ENCODE results near the gene PDGFB. TPM values are rescaled to one million over a fixed set of nuclear protein-coding genes. Genes with fewer than 3 reads are reported as not detected.

Gene PDGFB
- total and polyA plus RNA-seq, 8 donors = 1.2 to 58.5 (median 3.9) TPM

- H3K27me3 ChIP-seq = peaks cover 0 to 82% (median 13%) of the 10 kb centered on the region in 3 donors
- H3K4me3 ChIP-seq = no peak overlapping the region
- DNase-seq = peak in 1 of 2 donors; percentile 67
- peaks cover 0 to 27% (median 21%) of the 10 kb centered on the region in 4 donors for H3K36me3 ChIP-seq
- H3K4me1 ChIP-seq = peaks cover 52 to 67% (median 57%) of the 10 kb centered on the region in 4 donors
- TF ChIP-seq POLR2AphosphoS5 (IDR thresholded peaks at IDR 0.05) (peak in 2 of 3 donors; percentile 3 to 22), CTCF (IDR thresholded peaks at IDR 0.05) (no peak)
- 56 to 78% (median 74%) methylated on average over 10 of the region's 10 CpGs for WGBS, 5 donors
- intact Hi-C loops (cut with DNase I; ENCODE audit: low total_unique reads) = no loop called here
- no peaks in the 10 kb centered on the region for H3K9me3 ChIP-seq
- peak overlapping the region in 4 of 5 donors; percentile 65 to 86 (median 69) for H3K27ac ChIP-seq
Measured at GRCh38 chr22:39234472-39234787, 10.4 kb downstream of the PDGFB start.

- peak in 1 of 2 donors; percentile 62 for DNase-seq
- Histone ChIP-seq H3K4me3 (no peak overlapping the region), H3K36me3 (peaks cover 0 to 32% (median 24%) of the 10 kb centered on the region in 4 donors), H3K9me3 (no peaks in the 10 kb centered on the region), H3K4me1 (peaks cover 47 to 62% (median 52%) of the 10 kb centered on the region in 4 donors), H3K27ac (peak overlapping the region in 4 of 5 donors; percentile 65 to 86 (median 69)), H3K27me3 (peaks cover 0 to 82% (median 13%) of the 10 kb centered on the region in 3 donors)
- WGBS, 5 donors = 58 to 77% (median 72%) methylated on average over 14 to 16 of the region's 16 CpGs
- intact Hi-C loops (cut with DNase I; ENCODE audit: low total_unique reads) = no loop called here
- no peak for TF ChIP-seq POLR2AphosphoS5 (IDR thresholded peaks at IDR 0.05)
- TF ChIP-seq EP300 (IDR thresholded peaks at IDR 0.05) = no peak
- TF ChIP-seq POLR2A (IDR thresholded peaks at IDR 0.05) = no peak
- no peak for TF ChIP-seq CTCF (IDR thresholded peaks at IDR 0.05)
Measured at GRCh38 chr22:39233710-39234471, 10.9 kb downstream of the PDGFB start.

DNA sequence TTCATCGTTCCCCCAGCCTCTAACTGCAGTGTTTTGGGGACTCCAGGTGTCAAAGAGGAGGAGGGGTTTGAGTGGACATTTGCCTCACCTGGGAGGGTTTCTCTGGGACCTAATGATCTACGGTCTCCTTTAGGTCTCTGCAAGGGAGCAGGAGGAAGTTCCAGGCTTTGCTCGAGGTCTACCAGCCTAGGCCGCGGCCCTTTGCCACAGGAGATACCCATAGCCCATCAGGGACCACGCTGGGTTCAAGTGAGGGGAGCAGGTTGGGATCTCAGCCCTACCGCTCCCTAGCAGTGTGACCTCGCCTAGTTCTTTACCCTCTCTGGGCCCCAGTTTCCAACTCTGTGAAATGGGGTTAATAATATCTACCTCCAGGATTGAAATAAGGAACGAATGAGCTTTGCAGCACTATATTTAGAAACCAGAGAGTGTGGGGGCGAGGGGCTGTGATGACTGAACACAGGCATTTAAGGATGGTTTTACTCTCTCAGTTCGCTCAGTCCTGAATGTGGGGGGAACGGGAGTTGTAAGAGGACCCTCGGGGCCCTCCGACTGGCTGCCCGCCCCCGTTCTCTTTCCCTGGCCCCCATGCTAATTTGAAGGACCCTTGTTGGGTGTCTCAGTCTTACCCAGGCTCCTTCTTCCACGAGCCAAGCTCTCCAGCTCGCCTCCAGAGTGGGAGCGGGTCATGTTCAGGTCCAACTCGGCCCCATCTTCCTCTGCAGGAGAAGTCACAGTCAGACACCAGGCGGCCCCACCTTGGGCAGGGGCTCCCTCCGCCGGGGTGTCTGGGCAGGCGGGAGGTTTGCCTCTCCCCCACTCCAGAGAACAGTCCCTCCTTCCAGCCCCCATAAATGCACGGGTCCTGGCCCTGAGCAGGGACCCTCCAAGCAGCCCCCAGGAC is 11.7 kb downstream of the PDGFB start:
- Histone ChIP-seq H3K4me1 (peaks cover 38 to 53% (median 44%) of the 10 kb centered on the region in 4 donors), H3K36me3 (peaks cover 0 to 41% (median 32%) of the 10 kb centered on the region in 4 donors), H3K9me3 (no peaks in the 10 kb centered on the region), H3K27me3 (peaks cover 0 to 81% (median 13%) of the 10 kb centered on the region in 3 donors), H3K27ac (peak overlapping the region in 4 of 5 donors; percentile 65 to 86 (median 69)), H3K4me3 (no peak overlapping the region)
- TF ChIP-seq EP300 (IDR thresholded peaks at IDR 0.05) = no peak
- no peak for TF ChIP-seq CTCF (IDR thresholded peaks at IDR 0.05)
- TF ChIP-seq POLR2A (IDR thresholded peaks at IDR 0.05) = no peak
- no peak for TF ChIP-seq POLR2AphosphoS5 (IDR thresholded peaks at IDR 0.05)
- intact Hi-C loops (cut with DNase I; ENCODE audit: low total_unique reads) = no loop called here
- WGBS, 5 donors = 75 to 87% (median 82%) methylated on average over 25 of the region's 25 CpGs
- no peak for DNase-seq

- Histone ChIP-seq H3K27me3 (peaks cover 0 to 72% (median 12%) of the 10 kb centered on the region in 3 donors), H3K4me1 (peaks cover 30 to 45% (median 36%) of the 10 kb centered on the region in 4 donors), H3K27ac (no peak overlapping the region), H3K9me3 (no peaks in the 10 kb centered on the region), H3K4me3 (no peak overlapping the region), H3K36me3 (peaks cover 0 to 46% (median 37%) of the 10 kb centered on the region in 4 donors)
- intact Hi-C loops (cut with DNase I; ENCODE audit: low total_unique reads) = no loop called here
- DNase-seq = no peak
- TF ChIP-seq POLR2AphosphoS5 (IDR thresholded peaks at IDR 0.05) (no peak), EP300 (IDR thresholded peaks at IDR 0.05) (no peak), POLR2A (IDR thresholded peaks at IDR 0.05) (no peak), CTCF (IDR thresholded peaks at IDR 0.05) (no peak)
- 89 to 97% (median 94%) methylated on average over 9 of the region's 9 CpGs for WGBS, 5 donors
Measured at GRCh38 chr22:39232246-39232645, 12.5 kb downstream of the PDGFB start.
